Omental fat pad (tissue), 4 donors: ENCODE results near the gene ATF3. TPM values are rescaled to one million over a fixed set of nuclear protein-coding genes. Genes with fewer than 3 reads are reported as not detected.
A peak's percentile ranks its signal among the peaks of the same experiment; 100 is the strongest.

Source experiments
- ATAC-seq: fragments of 150-250 bp; one replicate; pipeline ENCODE4 v1.9.1; 2016; ENCODE audit warnings: mild to moderate bottlenecking, moderate library complexity; ENCODE audit not compliant: low FRiP score
- DNase-seq: peaks from one replicate; pipeline ENCODE4 v3.0.0-alpha.2; 2019; ENCODE audit warnings: low spot score
- CTCF ChIP-seq, 3 donors: fragments of 450-650 bp; IDR thresholded peaks; one replicate each; pipeline ENCODE4 v1.5.1; 2016 to 2017; ENCODE audit warnings: antibody characterized with exemption in 3 of 3, mild to moderate bottlenecking in 3 of 3, moderate library complexity in 2 of 3
- total RNA-seq, 4 donors: library from RNA; depleted of rRNA; stranded (reverse); fragments of >200 nt; gene quantifications; one replicate each; pipeline ENCODE4 v1.1.0, GENCODE V29; 2016

Gene ATF3
- total RNA-seq, 4 donors from 2014 or later, result 41.5 to 229 (median 77.5) TPM

- TF ChIP-seq CTCF (IDR thresholded peaks at IDR 0.05), result no peak
- ATAC-seq (no peak), DNase-seq (no peak)
Observed at GRCh38 chr1:212600071-212600915, 8.3 kb upstream of the ATF3 start.

- DNase-seq (no peak), ATAC-seq (no peak)
- no peak for TF ChIP-seq CTCF (IDR thresholded peaks at IDR 0.05)
Observed at GRCh38 chr1:212600980-212601379, 7.6 kb upstream of the ATF3 start.

GRCh38 chr1:212601524-212601923 is 7.0 kb upstream of the ATF3 start:
- ATAC-seq (no peak), DNase-seq (no peak)
- TF ChIP-seq CTCF (IDR thresholded peaks at IDR 0.05), result no peak

GRCh38 chr1:212605441-212606394 is 2.8 kb upstream of the ATF3 start:
- TF ChIP-seq CTCF (IDR thresholded peaks at IDR 0.05), result no peak
- ATAC-seq (no peak), DNase-seq (no peak)

- DNase-seq (no peak), ATAC-seq (peak; percentile 43)
- TF ChIP-seq CTCF (IDR thresholded peaks at IDR 0.05), result no peak
Observed at GRCh38 chr1:212606395-212607205, 2.0 kb upstream of the ATF3 start.

- ATAC-seq, result no peak
- no peak for TF ChIP-seq CTCF (IDR thresholded peaks at IDR 0.05)
- DNase-seq, result no peak
Observed at GRCh38 chr1:212607206-212607912, 1.2 kb upstream of the ATF3 start.
